HG03108 (cell line): ENCODE results near the gene SLC12A5.

Experiments
- ATAC-seq: cut with Tn5 transposase; IDR thresholded peaks from one replicate; pipeline ENCODE4 v1.9.1; 2021; ENCODE audit warnings: moderate library complexity; ENCODE audit not compliant: unreplicated experiment

SLC12A5 gene

GRCh38 chr20:46053416-46053815 is 24.4 kb downstream of the SLC12A5 start:
- ATAC-seq, result no peak

DNA sequence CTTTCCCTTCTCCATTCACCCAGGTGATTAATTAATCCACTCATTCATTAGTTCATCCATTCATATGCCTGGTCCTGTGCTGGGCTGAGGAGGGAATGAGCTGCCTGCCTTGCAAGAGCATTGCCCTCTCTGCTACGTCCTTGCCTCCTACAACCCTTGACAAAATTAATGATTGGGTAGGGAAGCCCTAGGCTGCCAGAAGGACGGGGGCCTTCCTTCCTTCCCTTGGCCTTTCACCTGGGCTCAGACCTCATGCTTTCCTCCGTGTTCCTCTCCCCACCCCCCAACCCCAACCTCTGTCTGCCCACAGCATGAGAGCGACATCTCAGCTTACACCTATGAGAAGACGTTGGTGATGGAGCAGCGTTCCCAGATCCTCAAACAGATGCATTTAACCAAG is 25.6 kb downstream of the SLC12A5 start:
- ATAC-seq, result no peak

- ATAC-seq, result no peak
Measured at GRCh38 chr20:46055269-46055668, 26.3 kb downstream of the SLC12A5 start.

DNA sequence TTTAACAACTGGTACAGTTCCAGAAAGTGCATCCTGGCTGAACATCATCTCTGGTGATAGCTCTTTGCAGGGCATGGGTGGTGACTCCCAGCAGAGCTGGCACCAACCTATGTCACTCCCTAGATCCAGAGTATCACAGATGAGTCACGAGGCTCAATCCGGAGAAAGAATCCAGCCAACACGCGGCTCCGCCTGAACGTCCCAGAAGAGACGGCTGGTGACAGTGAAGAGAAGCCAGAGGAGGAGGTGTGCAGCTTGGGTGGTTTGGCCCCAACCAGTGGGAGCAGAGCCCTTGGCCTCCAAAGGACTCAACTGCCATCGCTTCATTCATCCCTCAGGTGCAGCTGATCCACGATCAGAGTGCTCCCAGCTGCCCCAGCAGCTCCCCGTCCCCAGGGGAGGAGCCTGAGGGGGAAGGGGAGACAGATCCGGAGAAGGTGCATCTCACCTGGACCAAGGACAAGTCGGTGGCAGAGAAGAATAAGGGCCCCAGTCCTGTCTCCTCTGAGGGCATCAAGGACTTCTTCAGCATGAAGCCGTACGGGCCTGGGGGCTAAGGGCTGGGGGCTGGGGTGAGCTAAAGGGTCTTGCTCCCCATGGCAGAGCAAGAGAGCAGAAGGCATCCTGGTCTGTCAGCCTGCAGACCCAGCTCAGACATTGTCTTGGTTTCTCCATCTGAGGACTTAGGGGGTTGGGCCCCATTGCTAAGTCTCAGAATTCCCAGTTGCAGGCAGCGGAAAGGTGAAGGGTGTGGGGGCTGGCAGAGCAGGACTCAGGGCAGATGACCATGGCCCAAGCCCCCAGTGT is 27.2 kb downstream of the SLC12A5 start:
- no peak for ATAC-seq

GRCh38 chr20:46056970-46057855 is 28.2 kb downstream of the SLC12A5 start:
- ATAC-seq, result no peak

GRCh38 chr20:46057856-46058598 is 29.0 kb downstream of the SLC12A5 start:
- no peak for ATAC-seq

DNA sequence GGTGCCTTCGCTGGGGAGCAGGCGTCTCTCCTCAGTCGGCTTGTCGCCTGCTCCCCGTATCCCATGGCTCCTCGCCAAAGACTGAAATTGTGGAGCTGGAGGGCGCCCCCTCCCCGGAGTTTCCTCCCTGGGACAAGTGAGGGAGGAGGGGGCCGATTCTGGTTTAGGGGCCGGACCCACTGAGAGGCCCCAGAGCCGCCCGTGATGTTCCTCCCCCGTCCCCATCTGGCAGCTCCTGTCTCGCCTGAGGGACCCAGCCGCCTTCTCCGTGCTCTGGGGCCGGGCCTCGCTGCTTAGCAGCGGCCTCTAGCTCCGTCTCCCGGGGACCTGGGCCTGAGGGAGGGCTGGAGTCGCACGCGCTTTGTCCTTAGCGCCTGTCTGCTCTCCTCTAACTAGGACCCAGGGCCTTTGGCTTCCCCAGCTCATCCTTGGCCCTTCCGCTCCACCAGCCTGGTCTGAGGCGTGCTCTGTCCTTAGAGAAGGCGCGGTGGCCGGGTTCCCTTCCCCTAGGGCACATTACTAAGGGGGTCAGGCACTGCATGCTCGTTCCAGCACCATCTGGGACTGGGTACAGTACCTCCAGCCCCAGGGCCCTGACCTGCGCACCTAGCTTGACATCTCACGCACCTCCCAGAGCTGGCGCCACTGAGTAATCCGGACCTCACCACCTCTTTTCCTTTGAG is 29.7 kb downstream of the SLC12A5 start:
- no peak for ATAC-seq

GRCh38 chr20:46060301-46060881 is 31.4 kb downstream of the SLC12A5 start:
- ATAC-seq, result no peak

DNA sequence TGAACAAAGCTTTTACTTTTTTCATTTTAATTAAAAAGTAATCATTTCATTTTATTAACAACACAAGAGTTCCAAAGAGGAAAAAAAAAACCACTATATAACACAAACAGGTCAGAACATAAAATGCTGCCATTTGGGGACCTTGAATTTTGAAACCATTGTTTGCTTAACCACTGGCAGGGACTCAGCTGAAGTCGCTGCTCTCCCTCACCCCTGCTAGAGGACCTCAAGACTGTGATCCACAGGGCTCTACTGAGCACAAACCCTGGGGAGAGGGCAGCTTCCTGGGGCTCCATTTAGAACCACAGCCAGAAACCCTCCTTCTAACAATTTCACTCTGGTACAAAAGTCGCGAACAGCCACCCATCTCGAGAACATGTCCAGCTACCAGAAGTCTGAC is 32.0 kb downstream of the SLC12A5 start:
- ATAC-seq, result no peak

GRCh38 chr20:46062151-46062550 is 33.1 kb downstream of the SLC12A5 start:
- ATAC-seq, result no peak

- ATAC-seq, result no peak
Measured at GRCh38 chr20:46062621-46063020, 33.6 kb downstream of the SLC12A5 start.

- no peak for ATAC-seq
Measured at GRCh38 chr20:46063151-46063550, 34.1 kb downstream of the SLC12A5 start.

- ATAC-seq, result no peak
Measured at GRCh38 chr20:46063652-46064054, 34.6 kb downstream of the SLC12A5 start.

DNA sequence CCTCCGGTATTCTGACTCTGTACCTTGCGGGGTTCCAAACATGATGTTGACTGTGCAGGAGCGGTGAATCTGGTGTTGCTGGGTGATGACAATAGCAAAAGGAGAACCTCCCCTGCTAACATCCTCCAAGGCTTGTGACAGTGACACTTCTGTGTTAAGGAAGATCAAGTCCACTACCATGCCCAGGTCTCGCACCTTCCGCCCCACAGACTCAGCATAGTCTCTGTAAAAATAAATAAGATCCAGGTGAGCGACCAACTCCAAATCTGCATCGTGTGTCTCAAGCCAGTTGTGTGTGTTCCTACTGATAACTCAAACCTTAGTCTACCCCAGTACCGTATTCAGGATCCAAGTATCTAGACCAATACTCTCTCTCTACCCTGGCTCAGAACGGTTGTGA is 36.0 kb downstream of the SLC12A5 start:
- no peak for ATAC-seq

DNA sequence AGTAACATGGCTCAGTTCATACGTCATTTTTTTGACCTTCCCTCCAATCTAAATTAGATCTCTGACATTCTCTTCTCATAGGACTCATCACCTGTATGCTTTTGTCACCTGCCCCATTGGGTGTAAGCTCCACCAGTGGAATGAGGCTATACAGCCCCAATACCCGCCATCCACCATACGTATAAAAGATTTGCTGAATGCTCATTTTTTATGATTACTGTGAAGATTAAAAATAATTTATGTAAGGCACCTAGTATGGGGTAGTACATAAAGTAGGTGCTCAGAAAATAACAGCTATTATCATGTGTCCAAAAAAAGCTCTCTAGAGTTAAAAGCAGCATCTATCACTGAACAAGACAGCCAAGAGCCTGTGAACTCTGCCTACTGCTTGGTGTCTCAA is 36.7 kb downstream of the SLC12A5 start:
- ATAC-seq, result no peak

- no peak for ATAC-seq
Measured at GRCh38 chr20:46070215-46070900, 41.3 kb downstream of the SLC12A5 start.

GRCh38 chr20:46071573-46071972 is 42.6 kb downstream of the SLC12A5 start:
- no peak for ATAC-seq

GRCh38 chr20:46073024-46073423 is 44.0 kb downstream of the SLC12A5 start:
- no peak for ATAC-seq

GRCh38 chr20:46073443-46073842 is 44.4 kb downstream of the SLC12A5 start:
- ATAC-seq, result no peak

DNA sequence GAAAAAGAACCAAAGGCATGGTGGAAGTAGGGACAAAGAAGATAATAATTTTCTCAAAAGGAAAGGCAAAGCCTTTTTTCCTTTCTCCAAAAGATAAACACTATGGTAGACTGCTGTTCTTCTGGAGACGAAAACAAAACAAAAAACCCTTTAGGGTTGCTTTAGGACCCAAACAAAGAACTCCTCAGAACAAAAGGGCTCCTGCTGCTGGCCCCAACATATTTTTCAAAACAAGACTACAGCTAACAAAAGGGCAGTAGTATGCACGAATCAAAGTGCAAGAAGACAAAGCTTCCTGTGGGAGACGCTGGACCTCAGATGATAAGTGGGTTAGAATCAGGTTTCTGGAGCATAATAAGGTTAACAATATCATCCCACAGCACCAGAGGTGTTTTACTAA is 45.0 kb downstream of the SLC12A5 start:
- ATAC-seq, result no peak
